GM21529 (cell line): ENCODE results near the gene ZNF619.
A peak's percentile ranks its signal among the peaks of the same experiment; 100 is the strongest.
"Not testable (repeated sequence)": the region's sequence is repeated elsewhere in the genome, so short reads cannot be mapped to it uniquely, and the experiment has no call there.

Source experiments
- ATAC-seq: cut with Tn5 transposase; IDR thresholded peaks from one replicate; pipeline ENCODE4 v1.9.1; 2021; ENCODE audit not compliant: unreplicated experiment

ZNF619 gene

DNA sequence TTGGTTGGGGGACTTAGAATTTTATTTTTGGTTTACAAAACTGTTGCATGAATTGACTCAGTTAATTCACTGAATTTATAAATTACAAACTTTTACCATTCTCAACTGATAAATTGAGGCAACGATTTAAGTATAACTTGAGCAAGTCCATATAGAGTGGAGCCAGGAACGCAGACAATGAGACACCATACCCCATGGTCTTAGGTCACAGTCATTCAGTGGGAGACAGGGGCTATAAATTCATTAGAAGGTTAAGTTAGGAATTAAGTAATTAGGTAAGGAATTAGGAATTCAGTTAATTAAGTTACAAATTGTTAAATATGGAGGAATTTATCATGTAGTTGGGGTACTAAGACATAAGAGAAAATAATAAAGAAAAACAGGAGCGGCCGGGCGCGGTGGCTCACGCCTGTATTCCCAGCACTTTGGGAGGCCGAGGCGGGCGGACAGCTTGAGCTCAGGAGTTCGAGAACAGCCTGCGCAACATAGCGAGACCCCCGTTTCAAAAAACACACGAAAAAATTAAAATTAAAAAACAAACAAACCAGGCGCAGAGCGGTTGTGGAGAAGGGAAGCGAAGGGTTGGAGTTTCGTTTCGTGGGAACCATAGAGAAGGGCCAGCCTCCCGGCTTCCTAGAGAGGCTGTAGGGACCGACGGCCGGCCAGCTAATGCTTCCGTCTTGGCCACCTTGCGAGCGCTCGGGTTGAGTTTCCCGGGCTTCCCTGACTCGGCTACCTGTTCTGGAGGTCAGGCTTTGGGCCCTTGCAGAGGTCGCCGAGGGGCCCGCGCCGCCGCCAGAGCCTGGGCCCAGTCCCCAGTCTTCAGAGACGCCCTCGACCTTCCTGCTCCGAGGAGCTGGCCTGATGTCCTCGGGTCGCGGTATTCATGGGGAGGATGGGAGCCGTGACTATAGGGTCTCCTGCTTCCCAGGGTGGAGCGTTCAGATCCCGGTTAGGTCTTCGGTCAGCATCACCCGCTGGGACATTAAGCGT, at the start of gene ZNF619:
ZNF619 (plus strand) TSS at position 645 of the 993 bp plus-strand sequence. CDS start 858 bp downstream, outside the sequence.
- ATAC-seq = peak; percentile 88

DNA sequence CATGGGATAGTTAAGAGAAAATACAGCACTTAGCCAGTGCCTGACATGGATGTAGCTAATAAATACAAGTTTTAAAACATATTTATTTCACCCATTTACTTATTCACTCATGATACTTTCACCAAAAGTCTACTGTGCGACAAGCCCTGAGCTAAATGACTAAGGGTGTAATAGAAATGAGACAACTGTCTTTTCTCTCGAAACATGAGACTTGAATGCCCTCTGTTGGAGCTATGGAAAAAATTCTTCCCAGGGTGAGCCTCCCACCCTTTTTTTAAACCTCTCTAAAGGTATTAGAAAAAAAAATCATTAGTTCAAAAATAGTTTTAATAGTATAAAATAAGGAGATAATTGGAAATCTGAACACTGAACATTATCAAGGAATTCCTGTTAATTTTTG, 44.1 kb upstream of the ZNF619 start:
- ATAC-seq = no peak

DNA sequence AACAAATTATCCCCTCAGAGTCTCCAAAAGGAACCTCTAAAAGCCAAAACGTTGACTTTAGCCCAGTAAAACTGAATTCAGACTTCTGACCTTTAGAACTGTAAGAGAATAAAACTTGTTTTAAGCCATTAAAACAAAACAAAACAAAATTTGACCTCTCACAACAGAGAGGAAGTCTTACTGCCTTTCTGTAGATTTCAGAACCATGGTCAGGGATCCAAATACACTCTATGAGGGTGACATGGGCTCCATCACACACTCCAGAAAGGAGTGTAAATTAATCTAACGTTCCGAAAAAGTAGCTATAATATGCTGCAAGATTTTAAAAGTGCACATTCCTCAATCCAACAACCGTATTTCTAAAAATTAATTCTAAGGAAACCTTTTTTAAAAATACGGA, 39.0 kb upstream of the ZNF619 start:
- ATAC-seq = no peak

DNA sequence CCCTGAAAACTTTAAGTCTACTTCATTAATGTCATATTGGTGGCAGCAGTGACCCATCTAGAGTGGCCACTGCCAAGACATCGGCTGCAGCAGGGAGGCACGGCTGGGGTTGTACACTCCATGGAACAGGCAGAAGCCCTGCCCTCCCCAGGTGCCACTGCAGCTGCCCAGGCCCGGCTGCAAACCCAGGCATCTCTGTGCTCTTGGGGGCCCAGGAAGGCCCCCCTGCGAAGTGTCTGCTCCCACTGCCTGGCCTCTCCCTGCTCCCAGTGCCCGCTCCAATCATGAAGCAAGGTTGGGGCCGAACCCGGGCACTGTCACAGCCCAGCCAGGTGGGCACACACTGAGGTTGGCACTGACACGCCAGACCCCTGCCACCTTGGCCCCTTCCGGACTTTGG, 31.9 kb upstream of the ZNF619 start:
- ATAC-seq = no peak

GRCh38 chr3:40445880-40446279, 31.0 kb upstream of the ZNF619 start:
- ATAC-seq = no peak

- no peak for ATAC-seq
These were observed 26.5 kb upstream of the ZNF619 start for GRCh38 chr3:40450438-40450837.

DNA sequence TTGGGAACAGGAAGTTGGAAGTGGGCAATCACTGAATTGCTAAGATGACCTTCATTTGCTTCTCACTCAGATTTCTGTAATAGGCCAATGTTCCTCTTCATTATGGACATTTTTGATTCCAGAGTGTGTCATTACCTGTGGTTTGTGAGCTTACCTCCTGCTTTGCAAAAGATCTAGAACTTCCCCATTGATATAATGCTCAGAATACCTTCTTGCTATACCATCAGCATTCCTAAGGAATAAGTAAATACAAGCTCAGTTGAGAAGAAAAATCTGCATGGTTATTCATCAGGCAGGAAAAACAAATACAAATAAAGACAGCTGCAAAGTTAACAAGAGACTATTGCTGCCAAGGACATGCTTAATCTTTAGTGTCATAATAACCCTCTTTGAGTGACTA, 25.4 kb upstream of the ZNF619 start:
- no peak for ATAC-seq

DNA sequence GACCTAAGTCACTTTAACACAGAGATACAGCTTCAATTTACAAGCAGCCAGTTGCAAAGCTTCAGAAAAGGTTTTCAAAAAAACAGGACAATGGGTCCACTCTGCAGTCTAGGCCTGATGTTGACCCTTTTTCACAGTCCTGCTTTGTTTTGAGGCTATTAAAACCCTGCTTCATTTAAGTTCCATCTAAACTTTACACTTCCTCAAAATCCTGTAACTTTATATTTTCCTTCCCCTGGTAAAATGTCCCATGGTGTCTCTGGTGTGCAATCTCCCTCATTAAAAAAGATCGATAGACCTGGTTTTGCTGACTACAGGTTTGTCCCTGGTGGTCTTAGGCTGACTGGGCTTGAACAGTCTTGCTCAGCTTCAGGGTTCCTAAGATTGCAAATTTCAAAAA, 24.9 kb upstream of the ZNF619 start:
- ATAC-seq = no peak

DNA sequence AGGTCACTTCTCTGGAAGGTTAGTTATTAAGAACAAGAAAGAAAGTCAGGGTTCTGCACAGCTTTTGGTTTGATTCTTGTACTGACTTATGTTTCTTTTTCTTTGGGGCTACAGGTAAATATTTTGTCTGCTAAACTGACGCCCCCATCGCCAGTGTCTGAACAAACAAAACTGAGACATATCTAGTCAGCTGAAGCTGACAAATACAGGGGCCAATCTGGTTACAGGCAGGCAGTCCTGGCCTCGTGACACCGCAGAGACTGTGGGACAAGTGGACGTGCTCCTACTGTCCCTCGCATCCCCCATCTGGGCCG, 24.4 kb upstream of the ZNF619 start:
- ATAC-seq = no peak

DNA sequence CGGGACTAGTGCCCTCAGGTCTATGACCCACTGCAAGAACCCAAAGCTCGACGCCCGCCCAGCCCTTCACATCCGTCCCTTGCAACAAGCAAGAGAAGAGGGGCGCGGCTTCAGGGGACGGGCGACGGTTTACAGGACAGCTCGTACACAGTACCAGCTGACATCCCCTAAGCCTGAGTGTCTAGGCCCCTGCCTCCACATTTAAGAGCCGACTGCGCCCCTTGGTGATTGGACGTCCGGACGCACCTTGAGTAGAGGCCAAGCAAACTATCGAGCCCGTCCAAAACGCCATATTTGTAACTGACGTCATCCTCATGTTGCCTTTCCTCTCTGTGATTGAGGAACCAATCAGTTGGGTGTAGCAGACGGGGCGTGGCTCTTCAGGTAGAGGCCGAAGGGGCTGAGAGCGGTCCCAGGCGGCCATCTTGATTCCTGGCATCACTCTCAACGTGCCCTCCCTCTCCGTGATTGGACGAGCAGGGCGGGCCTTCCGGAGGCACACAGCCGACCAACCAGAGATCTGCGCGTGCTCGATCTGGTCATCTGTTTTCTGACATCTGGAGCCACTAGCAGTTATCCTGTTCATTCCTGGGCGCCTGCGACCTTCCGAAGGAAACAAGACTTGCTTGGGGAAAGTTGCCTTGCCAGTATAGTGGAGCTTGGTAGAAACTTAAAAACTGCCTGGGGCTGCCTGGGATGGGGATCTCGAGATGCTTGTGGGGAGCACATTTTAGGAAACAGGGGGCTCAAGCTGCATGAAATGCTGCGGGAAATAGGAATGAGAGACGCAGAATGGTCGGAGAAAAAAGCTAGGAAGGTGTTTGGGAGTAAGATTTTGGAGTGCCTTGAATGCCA, 23.8 kb upstream of the ZNF619 start:
- ATAC-seq = peak; percentile 94

DNA sequence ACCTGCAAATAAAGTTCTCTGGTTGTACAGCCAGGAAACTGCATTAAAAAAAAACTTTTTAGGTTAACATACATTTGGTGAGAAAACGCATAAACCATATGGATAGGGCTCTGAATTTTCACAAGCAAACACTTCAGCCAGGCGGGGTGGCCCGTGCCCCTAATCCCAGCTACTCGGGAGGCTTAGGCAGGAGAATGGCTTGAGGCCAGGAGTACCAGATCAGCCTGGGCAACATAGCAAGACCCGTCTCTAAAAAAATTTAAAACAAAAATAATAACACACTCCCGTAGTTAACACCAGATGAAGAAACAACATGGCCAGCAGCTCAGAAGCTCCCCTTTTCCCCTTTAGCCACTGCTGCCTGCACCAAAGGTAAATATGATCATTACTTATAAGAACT, 23.0 kb upstream of the ZNF619 start:
- ATAC-seq = no peak

DNA sequence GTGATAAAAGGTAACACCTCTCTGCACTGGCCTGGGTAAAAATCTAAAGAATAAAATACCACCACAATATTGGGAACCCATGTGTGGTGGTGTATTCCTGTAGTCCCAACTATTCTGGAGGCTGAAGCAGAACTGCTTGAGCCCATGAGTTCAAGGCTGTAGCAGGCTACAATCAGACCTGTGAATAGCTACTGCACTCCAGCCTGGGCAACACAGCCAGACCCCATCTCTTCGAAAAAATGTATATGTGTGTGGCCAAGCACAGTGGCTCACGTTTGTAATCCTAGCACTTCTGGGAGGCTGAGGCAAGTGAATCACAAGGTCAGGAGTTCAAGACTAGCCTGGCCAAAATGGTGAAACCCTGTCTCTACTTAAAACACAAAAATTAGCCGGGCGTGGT, 21.6 kb upstream of the ZNF619 start:
- no peak for ATAC-seq

DNA sequence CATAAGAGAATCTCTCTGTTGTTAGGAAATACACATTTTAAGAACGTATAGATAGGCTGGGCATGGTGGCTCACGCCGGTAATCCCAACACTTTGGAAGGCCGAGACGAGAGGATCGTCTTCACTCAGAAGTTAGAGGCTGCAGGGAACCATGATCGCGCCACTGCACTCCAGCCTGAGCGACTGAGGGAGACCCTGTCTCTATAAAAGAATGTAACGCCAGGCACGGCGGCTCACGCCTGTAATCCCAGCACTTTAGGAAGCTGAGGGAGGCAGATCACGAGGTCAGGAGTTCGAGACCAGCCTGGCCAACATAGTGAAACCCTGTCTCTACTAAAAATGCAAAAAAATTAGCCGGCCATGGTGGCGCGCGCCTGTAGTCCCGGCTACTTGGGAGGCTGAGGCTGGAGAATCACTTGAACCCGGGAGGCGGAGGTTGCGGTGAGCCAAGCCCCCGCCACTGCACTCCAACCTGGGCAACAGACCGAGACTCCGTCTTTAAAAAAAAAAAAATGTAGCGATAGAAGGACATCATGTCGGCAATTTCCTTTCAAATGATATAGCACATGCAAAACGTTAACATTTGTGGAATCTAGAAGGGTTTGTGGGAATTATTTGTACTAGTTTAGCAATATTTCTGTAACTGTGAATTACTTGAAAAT, 20.5 kb upstream of the ZNF619 start:
- ATAC-seq = no peak

GRCh38 chr3:40456940-40457823, 19.7 kb upstream of the ZNF619 start, which contains the start of gene RPL14:
RPL14 (plus strand) TSS chr3:40457339; CDS start chr3:40457472, 133 bp downstream.
- ATAC-seq = peak; percentile 63

DNA sequence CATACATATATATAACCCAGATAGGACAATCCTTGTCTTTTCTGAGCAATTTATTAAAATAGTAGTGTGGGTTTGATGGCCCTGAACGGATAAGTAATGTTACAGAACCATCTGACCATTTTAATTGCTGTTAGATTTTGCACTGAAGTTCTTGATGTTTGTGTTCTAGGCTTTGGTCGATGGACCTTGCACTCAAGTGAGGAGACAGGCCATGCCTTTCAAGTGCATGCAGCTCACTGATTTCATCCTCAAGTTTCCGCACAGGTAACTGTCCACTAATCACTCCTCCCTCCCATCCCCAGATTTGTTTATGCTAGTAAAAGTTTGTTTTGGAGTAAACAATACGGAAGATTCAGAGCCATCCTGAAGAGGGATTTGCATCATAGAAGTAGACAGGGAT, 18.4 kb upstream of the ZNF619 start:
- ATAC-seq = no peak

DNA sequence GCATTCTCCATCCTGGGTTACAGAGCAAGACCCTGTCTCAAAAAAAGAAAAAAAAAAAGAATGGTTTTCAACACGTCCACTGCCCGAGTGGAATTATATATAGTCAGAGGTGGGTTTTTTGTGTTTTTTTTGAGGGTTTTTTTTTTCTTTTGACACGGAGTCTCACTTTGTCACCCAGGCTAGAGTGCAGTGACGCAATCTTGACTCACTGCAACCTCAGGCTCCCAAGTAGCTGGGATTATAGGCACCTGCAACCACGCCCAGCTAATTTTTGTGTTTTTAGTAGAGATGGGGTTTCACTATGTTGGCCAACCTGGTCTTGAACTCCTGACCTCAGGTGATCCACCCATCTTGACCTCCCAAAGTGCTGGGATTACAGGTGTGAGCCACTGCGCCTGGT, 16.4 kb upstream of the ZNF619 start:
- not testable (repeated sequence) for ATAC-seq

DNA sequence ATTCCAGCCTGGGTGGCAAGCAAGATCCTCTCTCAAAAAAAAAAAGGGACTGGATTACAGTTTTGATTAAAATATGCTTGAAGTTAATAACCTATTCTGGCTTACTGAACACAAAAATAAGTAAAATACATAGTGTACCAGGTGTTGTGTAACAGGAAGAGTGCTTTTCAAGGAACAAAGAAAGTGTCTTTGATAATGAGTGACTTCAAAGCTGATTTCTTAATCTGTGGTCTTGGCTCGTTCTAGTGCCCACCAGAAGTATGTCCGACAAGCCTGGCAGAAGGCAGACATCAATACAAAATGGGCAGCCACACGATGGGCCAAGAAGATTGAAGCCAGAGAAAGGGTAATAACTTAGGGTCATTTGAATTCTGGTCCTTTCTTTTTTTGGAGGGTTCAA, 15.8 kb upstream of the ZNF619 start:
- ATAC-seq = no peak

- not testable (repeated sequence) for ATAC-seq
These were observed 14.1 kb upstream of the ZNF619 start for GRCh38 chr3:40462838-40463237.

DNA sequence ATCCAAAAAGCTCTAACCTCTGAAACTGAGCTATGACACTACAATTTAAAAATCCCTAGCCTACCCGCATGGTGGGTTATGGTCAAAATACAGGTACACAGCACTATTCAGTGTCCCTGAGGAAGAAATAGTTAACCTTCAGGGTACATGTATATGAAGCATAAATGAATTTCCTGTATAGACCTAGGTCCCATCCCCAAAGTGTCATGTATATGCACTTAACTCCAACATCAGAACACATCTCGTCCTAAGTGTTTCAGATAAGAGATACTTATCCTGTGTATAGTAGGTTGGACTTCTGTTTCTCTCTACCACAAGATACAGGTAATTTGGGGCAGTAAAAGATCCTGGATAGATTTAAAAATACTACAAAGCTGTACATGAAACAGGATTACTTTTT, 13.3 kb upstream of the ZNF619 start:
- no peak for ATAC-seq

DNA sequence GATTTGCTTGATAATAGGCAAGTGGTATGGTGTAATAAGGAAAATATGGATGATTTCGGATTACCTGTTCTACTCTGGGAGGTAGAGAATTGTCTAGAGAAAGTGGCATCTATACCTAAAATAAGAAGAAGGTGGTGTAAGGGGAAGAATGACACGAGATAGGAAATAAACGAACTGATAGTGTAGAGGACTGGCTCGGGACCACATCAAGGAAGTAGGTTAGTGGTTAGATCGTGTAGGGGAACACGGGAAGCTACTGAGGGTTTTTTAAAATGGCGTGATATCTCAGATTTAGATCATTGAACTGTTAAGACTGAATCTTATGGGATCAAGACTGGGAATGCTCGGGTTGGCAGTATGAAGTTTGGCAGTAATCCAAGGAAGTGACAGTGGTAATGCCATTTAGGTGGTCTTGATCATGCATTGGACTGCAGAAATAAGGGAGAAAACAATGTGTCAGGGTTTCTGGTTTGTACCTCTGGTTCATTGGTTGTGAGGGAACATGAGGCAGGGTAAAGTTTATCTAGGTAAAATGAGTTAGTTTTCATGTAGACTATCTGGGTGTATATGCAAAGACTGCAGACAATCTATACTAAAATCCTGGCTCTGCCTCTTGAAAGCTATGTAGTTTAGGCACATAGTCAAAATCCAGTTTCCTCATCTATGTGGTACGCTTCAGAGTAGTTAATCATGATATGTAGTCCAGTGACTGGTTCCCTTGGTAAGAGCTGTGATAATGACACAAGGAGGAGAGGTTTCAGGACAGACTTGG, 12.4 kb upstream of the ZNF619 start:
- no peak for ATAC-seq
